T-helper 17 cell (primary cell): ENCODE results near the gene F10. TPM values are rescaled to one million over a fixed set of nuclear protein-coding genes. Genes with fewer than 3 reads are reported as not detected.

Experiments used
- ATAC-seq: fragments of 150-1000 bp; cut with Tn5 transposase; 2 replicates; pipeline ENCODE4 v1.10.0; 2021; ENCODE audit warnings: mild to moderate bottlenecking, moderate library complexity
- DNase-seq, 3 donors: peaks; one replicate each; pipeline versions ENCODE4 v3.0.0 to v3.0.0-alpha.2; 2020 to 2021
- H3K9me3 ChIP-seq: one replicate; pipeline ENCODE4 v1.7.0; 2013; ENCODE audit warnings: low read length, mild to moderate bottlenecking; ENCODE audit not compliant: control insufficient read depth, poor library complexity, severe bottlenecking
- H3K27ac Mint-ChIP-seq: one replicate; pipeline ENCODE4 v1.8.0; 2022; ENCODE audit warnings: mild to moderate bottlenecking, moderate library complexity, mixed read lengths
- H3K27me3 Mint-ChIP-seq: one replicate; pipeline ENCODE4 v1.8.0; 2022; ENCODE audit warnings: mixed read lengths
- H3K36me3 Mint-ChIP-seq: one replicate; pipeline ENCODE4 v1.8.0; 2022; ENCODE audit warnings: low read depth, mixed read lengths
- H3K4me1 Mint-ChIP-seq: one replicate; pipeline ENCODE4 v1.8.0; 2022; ENCODE audit warnings: mild to moderate bottlenecking, mixed read lengths
- H3K4me3 Mint-ChIP-seq: one replicate; pipeline ENCODE4 v1.8.0; 2022; ENCODE audit warnings: mild to moderate bottlenecking, moderate library complexity, mixed read lengths
- total RNA-seq, 4 donors: library from RNA in 2 of 4; stranded (reverse) in 2 of 4; gene quantifications; one replicate each; pipeline ENCODE4 v1.2.3 and lab custom pipeline; 2022 to 2026

Gene F10
- total RNA-seq, 2 donors from 2014 or later, result not detected

GRCh38 chr13:113090806-113091205 is 31.8 kb upstream of the F10 start:
- H3K36me3 Mint-ChIP-seq, result peaks cover 4% of the 10 kb centered on the region
- no peaks in the 10 kb centered on the region for H3K4me1 Mint-ChIP-seq
- DNase-seq (no peak), ATAC-seq (no peak)
- no peak overlapping the region for H3K27ac Mint-ChIP-seq
- no peaks in the 10 kb centered on the region for H3K27me3 Mint-ChIP-seq
- no peak overlapping the region for H3K4me3 Mint-ChIP-seq
- no peaks in the 10 kb centered on the region for H3K9me3 ChIP-seq

DNA sequence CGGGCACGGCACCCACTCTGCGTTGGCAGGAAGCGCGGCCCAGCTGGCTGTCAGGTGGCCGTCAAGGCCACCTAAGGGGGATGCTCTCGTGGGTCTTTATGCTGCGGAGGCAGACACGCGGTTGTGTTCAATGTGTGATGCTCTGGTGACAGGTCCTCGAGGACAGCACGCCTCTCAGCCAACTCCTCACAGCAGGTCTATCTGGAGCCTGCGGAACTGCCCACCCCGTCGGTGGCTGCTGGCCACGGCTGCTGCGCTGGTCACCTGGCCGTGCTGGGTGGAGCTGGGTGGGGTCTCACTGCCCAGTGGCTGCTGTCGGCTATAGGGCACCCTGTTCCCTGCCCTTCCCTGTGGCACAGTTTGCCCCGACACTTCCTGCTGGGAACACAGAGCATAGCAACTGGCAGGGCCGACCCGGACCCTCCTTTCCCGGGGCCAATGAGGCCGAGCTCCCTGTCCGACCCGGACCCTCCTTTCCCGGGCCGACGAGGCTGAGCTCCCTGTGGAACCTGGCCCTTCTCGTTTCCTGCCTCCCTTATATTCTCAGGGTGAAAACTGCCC is 31.3 kb upstream of the F10 start:
- no peak overlapping the region for H3K4me3 Mint-ChIP-seq
- H3K4me1 Mint-ChIP-seq, result no peaks in the 10 kb centered on the region
- no peaks in the 10 kb centered on the region for H3K27me3 Mint-ChIP-seq

GRCh38 chr13:113091891-113092775 is 30.5 kb upstream of the F10 start:
- H3K27ac Mint-ChIP-seq, result no peak overlapping the region
- H3K36me3 Mint-ChIP-seq, result peaks cover 4% of the 10 kb centered on the region
- DNase-seq, result no peak
- H3K9me3 ChIP-seq, result no peaks in the 10 kb centered on the region
- H3K4me3 Mint-ChIP-seq, result no peak overlapping the region
- no peaks in the 10 kb centered on the region for H3K27me3 Mint-ChIP-seq
- no peak for ATAC-seq
- no peaks in the 10 kb centered on the region for H3K4me1 Mint-ChIP-seq

More for the DNA sequence above, 31.3 kb upstream of the F10 start:
- ATAC-seq (no peak), DNase-seq (no peak)
- no peak overlapping the region for H3K27ac Mint-ChIP-seq
- H3K9me3 ChIP-seq, result no peaks in the 10 kb centered on the region
- peaks cover 4% of the 10 kb centered on the region for H3K36me3 Mint-ChIP-seq

DNA sequence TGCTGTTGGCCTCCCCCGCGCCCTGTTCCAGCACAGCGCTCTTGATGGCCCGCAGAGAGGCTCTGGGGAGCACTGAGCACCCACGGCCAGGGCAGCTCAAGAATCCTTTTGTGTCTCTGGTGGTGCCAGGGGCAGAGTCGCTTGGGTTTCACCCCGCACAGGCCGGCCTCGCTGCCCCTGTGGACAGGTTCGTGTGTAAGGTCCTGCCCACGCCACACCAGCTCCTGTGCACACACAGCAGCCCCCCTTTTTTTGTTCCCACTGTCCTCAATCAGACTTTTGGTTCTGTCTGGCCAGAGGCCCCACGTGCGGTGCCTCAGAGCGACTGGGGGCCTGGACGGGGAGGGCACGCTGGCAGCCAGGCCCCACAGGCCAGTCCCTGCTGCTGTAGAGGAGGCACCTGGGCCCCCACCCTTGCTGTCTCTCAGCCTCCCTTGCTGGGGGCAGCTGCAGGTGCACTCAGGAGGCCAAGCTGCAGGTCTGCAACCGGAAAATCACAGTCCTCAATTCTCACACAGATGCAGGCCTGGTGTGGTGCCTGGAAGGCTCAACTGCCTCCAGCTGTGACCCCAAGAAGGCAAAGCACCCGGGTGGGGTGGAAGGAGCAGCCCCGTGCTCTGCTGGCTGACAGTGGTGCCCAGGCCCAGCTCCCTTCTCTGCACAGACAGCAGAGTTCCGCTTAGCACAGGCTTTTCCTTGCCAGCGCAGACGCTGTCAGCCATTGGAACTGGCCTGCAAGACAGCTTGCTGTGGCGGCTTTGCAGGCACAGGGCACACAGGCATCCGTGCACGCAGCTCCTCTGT is 29.6 kb upstream of the F10 start:
- no peak for DNase-seq
- Mint-ChIP-seq H3K27me3 (no peaks in the 10 kb centered on the region), H3K4me3 (no peak overlapping the region), H3K4me1 (no peaks in the 10 kb centered on the region), H3K36me3 (peaks cover 4% of the 10 kb centered on the region), H3K27ac (no peak overlapping the region)
- no peak for ATAC-seq
- no peaks in the 10 kb centered on the region for H3K9me3 ChIP-seq

- no peak overlapping the region for H3K27ac Mint-ChIP-seq
- peaks cover 5% of the 10 kb centered on the region for H3K36me3 Mint-ChIP-seq
- DNase-seq (no peak), ATAC-seq (no peak)
- H3K4me1 Mint-ChIP-seq, result peaks cover 3% of the 10 kb centered on the region
- no peaks in the 10 kb centered on the region for H3K27me3 Mint-ChIP-seq
- H3K9me3 ChIP-seq, result no peaks in the 10 kb centered on the region
- no peak overlapping the region for H3K4me3 Mint-ChIP-seq
These were observed 28.8 kb upstream of the F10 start for GRCh38 chr13:113093580-113094409.

DNA sequence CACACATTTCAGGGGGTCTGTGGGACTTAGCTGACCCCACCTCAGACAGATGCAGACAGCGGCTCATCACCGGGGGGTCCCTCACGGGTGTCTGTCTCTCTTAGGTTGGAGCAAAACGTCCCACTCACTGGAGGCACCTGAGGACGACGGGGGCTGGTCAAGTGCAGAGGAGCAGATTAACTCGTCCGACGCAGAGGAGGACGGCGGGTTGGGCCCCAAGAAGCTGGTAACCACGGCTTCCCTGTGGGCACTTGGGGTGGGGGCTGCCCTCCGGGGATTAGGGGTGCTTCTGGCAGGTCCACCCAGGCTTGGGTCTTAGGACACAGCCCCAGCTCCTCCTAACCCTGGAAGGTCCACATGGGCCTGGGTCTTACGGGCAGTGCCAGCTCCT is 28.2 kb upstream of the F10 start:
- no peaks in the 10 kb centered on the region for H3K9me3 ChIP-seq
- Mint-ChIP-seq H3K36me3 (peaks cover 4% of the 10 kb centered on the region), H3K4me1 (peaks cover 3% of the 10 kb centered on the region), H3K27ac (no peak overlapping the region), H3K4me3 (no peak overlapping the region), H3K27me3 (no peaks in the 10 kb centered on the region)
- DNase-seq (no peak), ATAC-seq (no peak)

- Mint-ChIP-seq H3K27me3 (no peaks in the 10 kb centered on the region), H3K36me3 (peaks cover 4% of the 10 kb centered on the region), H3K27ac (no peak overlapping the region), H3K4me3 (no peak overlapping the region), H3K4me1 (peaks cover 3% of the 10 kb centered on the region)
- no peaks in the 10 kb centered on the region for H3K9me3 ChIP-seq
- DNase-seq (no peak), ATAC-seq (no peak)
These were observed 27.2 kb upstream of the F10 start for GRCh38 chr13:113095146-113096051.

- Mint-ChIP-seq H3K36me3 (peaks cover 4% of the 10 kb centered on the region), H3K27me3 (no peaks in the 10 kb centered on the region), H3K4me3 (no peak overlapping the region), H3K4me1 (peaks cover 3% of the 10 kb centered on the region), H3K27ac (no peak overlapping the region)
- H3K9me3 ChIP-seq, result no peaks in the 10 kb centered on the region
- DNase-seq (no peak), ATAC-seq (no peak)
These were observed 26.4 kb upstream of the F10 start for GRCh38 chr13:113096052-113096744.

GRCh38 chr13:113096745-113097305 is 25.8 kb upstream of the F10 start:
- ATAC-seq, result no peak
- Mint-ChIP-seq H3K4me1 (peaks cover 3% of the 10 kb centered on the region), H3K36me3 (peaks cover 4% of the 10 kb centered on the region), H3K27ac (no peak overlapping the region), H3K27me3 (no peaks in the 10 kb centered on the region), H3K4me3 (no peak overlapping the region)
- no peak for DNase-seq
- no peaks in the 10 kb centered on the region for H3K9me3 ChIP-seq

- Mint-ChIP-seq H3K4me1 (peaks cover 3% of the 10 kb centered on the region), H3K27ac (no peak overlapping the region), H3K4me3 (no peak overlapping the region), H3K36me3 (peaks cover 4% of the 10 kb centered on the region), H3K27me3 (no peaks in the 10 kb centered on the region)
- DNase-seq, result no peak
- ATAC-seq, result no peak
- no peaks in the 10 kb centered on the region for H3K9me3 ChIP-seq
These were observed 24.9 kb upstream of the F10 start for GRCh38 chr13:113097651-113098050.

- no peak for DNase-seq
- H3K9me3 ChIP-seq, result no peaks in the 10 kb centered on the region
- H3K27ac Mint-ChIP-seq, result peak overlapping the region; percentile 9
- no peaks in the 10 kb centered on the region for H3K27me3 Mint-ChIP-seq
- no peak for ATAC-seq
- H3K36me3 Mint-ChIP-seq, result peaks cover 4% of the 10 kb centered on the region
- H3K4me3 Mint-ChIP-seq, result no peak overlapping the region
- H3K4me1 Mint-ChIP-seq, result peaks cover 3% of the 10 kb centered on the region
These were observed 24.4 kb upstream of the F10 start for GRCh38 chr13:113098162-113098732.
